ENCODE data around the gene BNIPL.

BNIPL gene

DNA sequence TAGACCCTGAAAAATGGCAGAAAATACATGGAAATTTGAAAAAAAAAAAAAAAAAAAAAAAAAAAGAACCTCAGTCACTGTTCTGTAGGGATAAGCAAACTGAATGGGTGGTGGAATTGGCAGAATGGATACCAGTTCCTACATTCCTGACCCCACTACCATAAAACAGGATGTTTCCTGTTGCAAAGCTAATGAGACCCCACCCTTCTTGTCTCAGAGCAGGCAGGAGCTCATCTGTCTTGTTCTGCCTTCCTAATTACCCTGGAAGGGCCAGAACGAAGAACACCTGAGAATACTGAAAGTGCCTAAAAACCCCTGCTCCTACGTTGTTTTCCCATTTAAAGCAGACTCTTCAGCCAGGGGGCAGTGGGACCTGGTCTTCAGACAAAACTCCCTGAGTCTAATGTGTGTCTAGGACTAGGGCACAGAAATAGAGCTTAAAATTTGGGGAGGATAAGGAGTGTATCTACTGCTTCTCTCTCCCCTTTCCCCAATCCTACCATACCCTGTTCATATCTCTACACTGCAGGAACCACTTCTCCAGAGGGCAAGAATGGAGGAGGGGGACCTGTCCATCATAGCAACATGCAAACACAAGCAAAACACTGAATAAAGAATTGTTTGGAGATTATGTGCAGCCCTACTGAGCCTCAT, 15.1 kb downstream of the BNIPL start:
- H3K79me2 ChIP-seq (ENCODE audit: insufficient read depth, low read length): no peaks in the 10 kb centered on the region
- no peak for TF ChIP-seq EZH2 (IDR thresholded peaks at IDR 0.05; ENCODE audit: borderline replicate concordance, low read length)
- TF ChIP-seq, protein P1, sequence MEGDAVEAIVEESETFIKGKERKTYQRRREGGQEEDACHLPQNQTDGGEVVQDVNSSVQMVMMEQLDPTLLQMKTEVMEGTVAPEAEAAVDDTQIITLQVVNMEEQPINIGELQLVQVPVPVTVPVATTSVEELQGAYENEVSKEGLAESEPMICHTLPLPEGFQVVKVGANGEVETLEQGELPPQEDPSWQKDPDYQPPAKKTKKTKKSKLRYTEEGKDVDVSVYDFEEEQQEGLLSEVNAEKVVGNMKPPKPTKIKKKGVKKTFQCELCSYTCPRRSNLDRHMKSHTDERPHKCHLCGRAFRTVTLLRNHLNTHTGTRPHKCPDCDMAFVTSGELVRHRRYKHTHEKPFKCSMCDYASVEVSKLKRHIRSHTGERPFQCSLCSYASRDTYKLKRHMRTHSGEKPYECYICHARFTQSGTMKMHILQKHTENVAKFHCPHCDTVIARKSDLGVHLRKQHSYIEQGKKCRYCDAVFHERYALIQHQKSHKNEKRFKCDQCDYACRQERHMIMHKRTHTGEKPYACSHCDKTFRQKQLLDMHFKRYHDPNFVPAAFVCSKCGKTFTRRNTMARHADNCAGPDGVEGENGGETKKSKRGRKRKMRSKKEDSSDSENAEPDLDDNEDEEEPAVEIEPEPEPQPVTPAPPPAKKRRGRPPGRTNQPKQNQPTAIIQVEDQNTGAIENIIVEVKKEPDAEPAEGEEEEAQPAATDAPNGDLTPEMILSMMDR (IDR thresholded peaks at IDR 0.05; ENCODE audit: low read length): no peak
- no peak overlapping the region for H2AFZ ChIP-seq (ENCODE audit: low read length)
- no peak overlapping the region for H3K4me3 ChIP-seq (ENCODE audit: low read depth, low read length, poor library complexity, severe bottlenecking)
- peaks cover 66% of the 10 kb centered on the region for H3K36me3 ChIP-seq (ENCODE audit: insufficient read depth, low read length)
- no peaks in the 10 kb centered on the region for H3K9me3 ChIP-seq (ENCODE audit: low read length)
- no peaks in the 10 kb centered on the region for H4K20me1 ChIP-seq (ENCODE audit: insufficient read depth, low read length)
- H3K4me1 ChIP-seq (ENCODE audit: insufficient read depth, low read length, severe bottlenecking): peaks cover 15% of the 10 kb centered on the region
- H3F3A ChIP-seq (ENCODE audit: insufficient read depth, low read length): peaks cover 13% of the 10 kb centered on the region; the same call in 1 of the 2 replicates
- H3K27me3 ChIP-seq (ENCODE audit: insufficient read depth, low read length): no peaks in the 10 kb centered on the region
- no peak overlapping the region for H3K4me2 ChIP-seq (ENCODE audit: low read length)
- H3K9me2 ChIP-seq (ENCODE audit: low read depth, low read length): no peaks in the 10 kb centered on the region
- no peak overlapping the region for H3K9ac ChIP-seq (ENCODE audit: low read length)
- H3K27ac ChIP-seq (ENCODE audit: low read depth, low read length, poor library complexity, severe bottlenecking): no peak overlapping the region

DNA sequence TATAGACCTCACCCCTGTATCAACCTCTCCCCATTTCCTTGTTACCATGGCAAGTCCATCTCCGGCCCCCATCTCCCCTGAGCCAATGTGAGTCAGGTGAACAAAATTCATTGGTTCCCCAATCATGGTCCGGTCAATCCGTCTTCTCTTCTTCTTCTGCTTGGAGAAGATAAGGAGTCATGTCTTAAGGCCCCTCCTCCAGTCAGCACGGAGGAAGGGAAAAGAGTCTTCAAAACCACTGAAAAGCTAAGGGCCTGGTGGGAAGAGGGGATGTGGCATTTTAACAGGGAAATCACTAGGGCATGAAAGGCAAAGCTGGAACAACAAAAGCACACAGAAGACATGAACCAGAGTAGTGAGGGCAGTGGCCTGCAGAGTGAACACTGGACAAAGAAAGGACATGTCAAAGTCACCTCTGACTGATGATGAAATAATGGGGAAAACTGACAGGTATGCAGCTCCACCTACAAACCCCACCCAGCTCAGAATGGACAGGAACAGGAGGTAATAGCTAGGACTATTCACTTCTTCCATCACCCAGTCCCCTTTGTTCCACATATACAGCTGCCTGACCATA, 18.7 kb downstream of the BNIPL start:
- H2AFZ ChIP-seq (ENCODE audit: low read length): no peak overlapping the region
- H3K79me2 ChIP-seq (ENCODE audit: insufficient read depth, low read length): peaks cover 19% of the 10 kb centered on the region; the same call in 1 of the 2 replicates
- no peak overlapping the region for H3K4me3 ChIP-seq (ENCODE audit: low read depth, low read length, poor library complexity, severe bottlenecking)
- H3K4me2 ChIP-seq (ENCODE audit: low read length): no peak overlapping the region
- H3K36me3 ChIP-seq (ENCODE audit: insufficient read depth, low read length): peaks cover 67% of the 10 kb centered on the region
- peaks cover 28% of the 10 kb centered on the region for H3K4me1 ChIP-seq (ENCODE audit: insufficient read depth, low read length, severe bottlenecking)
- H3K27ac ChIP-seq (ENCODE audit: low read depth, low read length, poor library complexity, severe bottlenecking): no peak overlapping the region
- no peak for TF ChIP-seq EZH2 (IDR thresholded peaks at IDR 0.05; ENCODE audit: borderline replicate concordance, low read length)
- TF ChIP-seq, protein P1 (IDR thresholded peaks at IDR 0.05; ENCODE audit: low read length): no peak
- peaks cover 9% of the 10 kb centered on the region; the same call in 1 of the 2 replicates for H3F3A ChIP-seq (ENCODE audit: insufficient read depth, low read length)
- no peaks in the 10 kb centered on the region for H3K9me3 ChIP-seq (ENCODE audit: low read length)
- H3K9me2 ChIP-seq (ENCODE audit: low read depth, low read length): no peaks in the 10 kb centered on the region
- H3K27me3 ChIP-seq (ENCODE audit: insufficient read depth, low read length): no peaks in the 10 kb centered on the region
- H3K9ac ChIP-seq (ENCODE audit: low read length): no peak overlapping the region
- no peaks in the 10 kb centered on the region for H4K20me1 ChIP-seq (ENCODE audit: insufficient read depth, low read length)

DNA sequence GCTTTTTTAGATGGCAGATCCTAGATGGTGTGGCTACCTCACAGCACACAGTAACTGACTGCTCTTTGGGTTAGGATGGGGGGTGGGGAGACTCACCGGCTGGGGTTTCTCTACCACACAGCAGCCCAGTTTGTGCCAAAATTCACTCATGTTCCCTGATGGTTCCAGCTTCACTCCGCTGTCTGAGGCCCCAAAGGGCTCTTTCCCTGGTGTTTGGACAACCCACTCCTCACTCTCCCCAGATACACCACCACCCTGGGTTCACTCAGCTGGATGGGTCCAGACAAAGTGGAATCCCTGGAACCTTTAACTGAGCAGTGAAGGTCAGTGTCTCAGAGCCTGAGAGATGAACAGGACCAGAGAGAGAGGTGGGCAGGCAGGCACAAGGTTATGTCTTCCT, 19.2 kb downstream of the BNIPL start:
- Histone ChIP-seq H3K4me1 (ENCODE audit: insufficient read depth, low read length, severe bottlenecking) (peaks cover 33% of the 10 kb centered on the region), H3K9ac (ENCODE audit: low read length) (no peak overlapping the region), H4K20me1 (ENCODE audit: insufficient read depth, low read length) (no peaks in the 10 kb centered on the region), H2AFZ (ENCODE audit: low read length) (no peak overlapping the region), H3K27ac (ENCODE audit: low read depth, low read length, poor library complexity, severe bottlenecking) (no peak overlapping the region), H3K9me2 (ENCODE audit: low read depth, low read length) (no peaks in the 10 kb centered on the region), H3K36me3 (ENCODE audit: insufficient read depth, low read length) (peaks cover 62% of the 10 kb centered on the region), H3K4me3 (ENCODE audit: low read depth, low read length, poor library complexity, severe bottlenecking) (no peak overlapping the region), H3K79me2 (ENCODE audit: insufficient read depth, low read length) (peaks cover 19% of the 10 kb centered on the region; the same call in 1 of the 2 replicates), H3K9me3 (ENCODE audit: low read length) (no peaks in the 10 kb centered on the region), H3K27me3 (ENCODE audit: insufficient read depth, low read length) (no peaks in the 10 kb centered on the region), H3K4me2 (ENCODE audit: low read length) (no peak overlapping the region), H3F3A (ENCODE audit: insufficient read depth, low read length) (peaks cover 6% of the 10 kb centered on the region; the same call in 1 of the 2 replicates)
- TF ChIP-seq, protein P1 (IDR thresholded peaks at IDR 0.05; ENCODE audit: low read length): no peak
- TF ChIP-seq EZH2 (IDR thresholded peaks at IDR 0.05; ENCODE audit: borderline replicate concordance, low read length): no peak

Measured in OCI-LY1 (cell line).